GM13976 (cell line): ENCODE measurements around the gene CDON.

Source experiments
- DNase-seq: peaks from one replicate; pipeline ENCODE4 v3.0.0; 2012; ENCODE audit warnings: low spot score
- in situ Hi-C: fragments of 300-500 bp; cut with MboI; formaldehyde crosslinking; loops from one replicate; pipeline ENCODE4 v1.12.0; 2022; ENCODE audit warnings: low sequenced_read_pairs, mixed read lengths, inconsistent platforms; ENCODE audit not compliant: unreplicated experiment
- TF ChIP-seq, protein P1 (sequence below): IDR thresholded peaks from 2 replicates; pipeline ENCODE4 v1.5.1; 2012; ENCODE audit warnings: borderline replicate concordance, mild to moderate bottlenecking; ENCODE audit not compliant: insufficient read depth; ENCODE audit errors: extremely low read depth, missing control alignments, control extremely low read depth

The CDON gene

DNA sequence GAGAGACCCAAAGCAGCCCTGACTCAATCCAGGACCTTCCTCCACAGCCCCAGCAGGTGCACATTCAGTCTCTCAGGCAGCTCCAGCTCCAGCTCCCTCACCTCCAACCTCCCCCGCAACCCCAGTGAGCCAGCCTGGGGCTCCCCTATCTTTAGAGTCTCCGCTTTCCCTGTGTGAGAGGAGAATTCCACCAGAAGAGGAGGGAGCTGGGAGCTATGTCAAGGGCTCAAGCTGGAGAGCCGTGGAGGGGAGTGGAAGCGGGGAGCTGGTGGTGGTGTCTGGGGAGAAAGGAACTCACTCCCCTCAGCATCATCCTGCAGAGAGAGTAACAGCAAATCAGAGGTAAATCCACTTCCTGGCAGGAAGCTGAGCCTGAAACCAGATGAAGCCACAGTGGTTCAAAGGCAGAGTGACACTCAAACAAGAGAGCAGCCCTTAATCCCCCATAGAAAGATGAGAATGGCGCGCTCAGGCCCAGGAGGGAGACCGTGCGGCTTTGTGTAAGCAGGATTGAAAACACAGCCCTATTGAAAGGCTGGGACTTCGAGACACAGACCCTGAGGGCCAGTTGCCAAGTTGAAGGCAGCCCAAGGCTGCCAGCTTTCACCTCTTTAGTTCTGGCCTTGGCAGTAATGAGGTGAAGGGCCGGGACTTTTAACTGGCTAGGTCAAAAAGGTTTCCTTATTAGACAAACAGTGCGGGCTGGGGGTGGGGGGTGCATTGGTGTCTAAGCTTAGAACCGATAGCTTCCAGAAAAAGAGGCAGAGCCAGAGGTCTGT, 21.4 kb upstream of the CDON start:
- in situ Hi-C loops = no loop called here
- TF ChIP-seq, protein P1, sequence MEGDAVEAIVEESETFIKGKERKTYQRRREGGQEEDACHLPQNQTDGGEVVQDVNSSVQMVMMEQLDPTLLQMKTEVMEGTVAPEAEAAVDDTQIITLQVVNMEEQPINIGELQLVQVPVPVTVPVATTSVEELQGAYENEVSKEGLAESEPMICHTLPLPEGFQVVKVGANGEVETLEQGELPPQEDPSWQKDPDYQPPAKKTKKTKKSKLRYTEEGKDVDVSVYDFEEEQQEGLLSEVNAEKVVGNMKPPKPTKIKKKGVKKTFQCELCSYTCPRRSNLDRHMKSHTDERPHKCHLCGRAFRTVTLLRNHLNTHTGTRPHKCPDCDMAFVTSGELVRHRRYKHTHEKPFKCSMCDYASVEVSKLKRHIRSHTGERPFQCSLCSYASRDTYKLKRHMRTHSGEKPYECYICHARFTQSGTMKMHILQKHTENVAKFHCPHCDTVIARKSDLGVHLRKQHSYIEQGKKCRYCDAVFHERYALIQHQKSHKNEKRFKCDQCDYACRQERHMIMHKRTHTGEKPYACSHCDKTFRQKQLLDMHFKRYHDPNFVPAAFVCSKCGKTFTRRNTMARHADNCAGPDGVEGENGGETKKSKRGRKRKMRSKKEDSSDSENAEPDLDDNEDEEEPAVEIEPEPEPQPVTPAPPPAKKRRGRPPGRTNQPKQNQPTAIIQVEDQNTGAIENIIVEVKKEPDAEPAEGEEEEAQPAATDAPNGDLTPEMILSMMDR = no peak

DNA sequence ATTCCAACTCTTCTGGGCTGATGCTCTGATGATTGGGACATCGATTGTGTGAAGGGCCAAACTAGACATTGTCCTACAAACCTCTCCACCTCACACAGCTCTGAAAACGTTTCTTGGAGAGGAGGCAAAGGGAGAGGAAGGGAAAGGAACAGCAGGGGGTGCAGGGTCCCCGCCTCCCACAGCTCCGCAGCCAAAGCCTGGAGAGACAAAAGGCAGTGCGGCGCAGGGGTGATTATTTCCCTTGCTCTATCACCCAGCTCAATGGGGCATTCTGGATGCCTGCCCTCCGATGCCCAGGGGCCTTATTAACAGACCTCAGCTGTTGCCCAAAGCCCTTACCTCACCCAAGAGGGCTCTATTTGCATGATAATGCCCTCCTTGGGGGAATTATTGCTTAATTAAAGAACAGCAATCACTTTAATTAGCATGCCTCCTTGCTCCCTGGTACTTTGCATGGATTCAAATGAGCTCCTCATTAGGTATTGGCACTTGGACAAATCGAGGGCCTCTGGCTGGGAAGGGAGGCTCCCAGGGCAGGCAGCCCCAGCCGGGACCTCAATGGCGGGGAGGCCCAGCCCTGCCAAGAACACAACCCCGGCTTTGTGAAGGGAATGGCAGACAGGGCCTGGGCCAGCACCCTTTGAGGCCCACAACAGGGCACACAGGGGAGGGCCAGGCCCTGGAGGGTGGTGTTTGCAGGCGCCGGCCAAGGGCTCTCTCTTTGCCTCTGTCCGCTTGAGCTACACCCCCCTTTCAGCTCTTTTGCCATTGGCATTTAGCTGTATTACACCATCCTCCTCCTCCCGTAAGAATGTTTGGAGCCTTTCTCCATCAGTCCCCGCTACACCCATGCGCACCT, 19.8 kb upstream of the CDON start:
- no peak for DNase-seq
- in situ Hi-C loops = no loop called here
- TF ChIP-seq, protein P1 = no peak

More for the DNA sequence above, 21.4 kb upstream of the CDON start:
- DNase-seq = no peak

DNA sequence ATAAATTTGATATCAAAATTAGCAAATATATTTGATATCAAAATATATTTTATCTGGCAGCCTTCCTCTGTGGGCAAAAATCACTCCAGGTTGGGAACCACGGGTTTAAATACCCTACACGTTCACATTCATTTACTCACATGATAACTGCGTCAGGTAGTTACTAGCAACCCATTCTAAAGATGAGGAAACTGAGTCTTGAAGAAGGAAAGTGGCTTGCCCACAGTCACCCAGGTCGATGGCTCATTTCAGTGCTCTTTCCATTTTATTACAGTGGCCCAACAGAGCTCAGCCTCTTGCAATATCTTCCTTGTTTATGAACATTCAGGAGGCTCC, 19.2 kb upstream of the CDON start:
- in situ Hi-C loops = no loop called here
- TF ChIP-seq, protein P1 = no peak
- DNase-seq = no peak

DNA sequence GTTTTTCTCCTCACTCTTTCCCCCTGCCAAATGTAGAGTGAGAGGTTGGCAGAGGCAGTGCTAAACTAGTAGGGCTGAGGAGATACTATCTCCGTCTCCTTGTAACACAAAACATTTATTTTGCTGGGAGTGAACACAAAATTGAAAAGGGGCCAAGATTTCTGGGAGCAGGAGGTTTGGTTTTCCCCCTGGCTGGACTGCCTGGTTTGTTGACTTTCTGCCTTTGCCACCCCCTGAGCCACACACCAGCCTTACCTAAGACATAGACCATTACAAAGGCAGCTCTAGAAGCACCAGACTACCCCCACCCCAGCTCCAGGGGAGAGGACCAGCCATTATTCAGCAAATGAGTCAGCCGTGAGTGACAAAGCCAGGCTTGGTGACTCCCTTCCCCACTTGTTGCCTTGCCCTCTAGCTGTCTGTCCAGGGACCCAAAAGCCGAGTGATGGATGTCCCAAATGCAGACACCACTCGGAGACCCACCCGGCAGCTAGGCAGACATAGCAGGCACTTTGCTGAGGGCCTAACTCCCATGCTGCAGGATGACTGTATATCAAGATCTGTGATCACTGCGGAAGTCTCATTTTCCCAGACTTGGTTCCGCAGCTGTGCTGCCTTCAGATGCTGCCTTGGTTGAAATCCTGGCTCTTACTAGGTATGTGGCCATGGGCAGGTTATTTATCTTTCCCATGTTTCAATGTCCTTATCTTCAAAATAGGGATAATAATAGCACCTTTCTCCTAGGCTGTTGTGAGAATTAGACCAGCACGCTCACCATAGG, 17.7 kb upstream of the CDON start:
- in situ Hi-C loops = no loop called here

DNA sequence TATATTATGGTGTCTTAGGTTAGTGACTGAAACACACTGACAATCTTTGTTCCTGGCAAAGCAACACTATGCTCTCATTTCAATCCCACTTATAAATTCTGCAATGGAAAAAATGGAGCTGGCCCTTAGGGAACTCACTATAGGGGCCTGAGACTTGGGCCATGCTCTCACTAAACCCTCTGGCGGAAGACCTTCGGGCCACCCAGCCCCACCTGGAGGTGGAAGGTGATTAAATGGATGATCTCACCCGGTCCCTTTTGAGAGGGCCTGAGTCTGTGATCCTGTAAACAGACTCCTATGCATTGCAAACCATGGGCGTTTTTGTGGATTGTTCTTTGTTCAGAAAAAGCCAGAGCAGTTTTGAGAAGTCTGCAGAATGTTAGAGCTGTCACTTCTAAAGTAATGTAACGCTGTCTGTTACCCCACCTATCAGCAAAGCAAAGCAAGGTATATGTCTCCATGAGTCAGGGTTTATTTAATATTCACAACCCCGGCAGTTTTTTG, 17.0 kb upstream of the CDON start:
- in situ Hi-C loops = no loop called here
- DNase-seq = no peak
- TF ChIP-seq, protein P1 = no peak

More for the DNA sequence above, 17.7 kb upstream of the CDON start:
- TF ChIP-seq, protein P1 = no peak
- no peak for DNase-seq

DNA sequence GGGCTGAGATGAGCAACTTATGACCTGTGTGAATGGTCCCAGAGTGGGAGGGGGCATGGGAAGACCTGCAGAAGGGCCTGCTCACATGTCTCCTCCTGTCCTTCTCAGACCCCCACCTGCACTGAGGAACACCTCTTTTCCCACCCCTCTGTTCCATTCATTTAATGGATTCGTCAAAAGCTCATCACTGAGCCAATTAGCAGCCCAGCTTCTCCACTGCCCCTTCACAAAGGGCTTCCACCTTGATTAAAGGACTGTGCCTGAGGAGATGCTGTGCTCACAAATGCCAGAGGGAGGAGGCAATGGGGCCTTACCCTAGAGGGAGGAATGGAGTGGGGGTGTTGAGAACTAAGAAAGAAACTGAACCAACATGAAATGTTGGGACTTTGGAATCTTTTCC, 14.0 kb upstream of the CDON start:
- DNase-seq = no peak
- TF ChIP-seq, protein P1 = no peak
- in situ Hi-C loops = no loop called here
